ENCODE measurements around the gene TRIM14.

The TRIM14 gene

GRCh38 chr9:98040212-98040611 is 78.8 kb downstream of the TRIM14 start:
- no peaks in the 10 kb centered on the region for H3K36me3 ChIP-seq (ENCODE audit: insufficient read depth)
- H3K79me2 ChIP-seq (ENCODE audit: insufficient read depth, low read depth), result no peaks in the 10 kb centered on the region
- no peak overlapping the region for H3K4me2 ChIP-seq
- H3K4me1 ChIP-seq (ENCODE audit: low read depth, poor library complexity, severe bottlenecking), result peaks cover 6% of the 10 kb centered on the region
- H2AFZ ChIP-seq (ENCODE audit: low read depth), result no peak overlapping the region; the same call in 1 of the 2 replicates
- no peak overlapping the region for H3K27ac ChIP-seq
- no peak overlapping the region for H3K4me3 ChIP-seq (IDR thresholded peaks at IDR 0.05; ENCODE audit: insufficient read depth, low read depth, low read length)
- H3K9ac ChIP-seq, result no peak overlapping the region
- no peaks in the 10 kb centered on the region for H4K20me1 ChIP-seq (ENCODE audit: insufficient read depth)
- no peaks in the 10 kb centered on the region for H3K27me3 ChIP-seq (ENCODE audit: insufficient read depth, low read depth)
- TF ChIP-seq CTCF (conservative IDR thresholded peaks at IDR 0.05; ENCODE audit: low read depth, low read length), result no peak

- Histone ChIP-seq H3K9ac (no peak overlapping the region), H3K4me1 (ENCODE audit: low read depth, poor library complexity, severe bottlenecking) (no peaks in the 10 kb centered on the region), H3K4me3 (IDR thresholded peaks at IDR 0.05; ENCODE audit: insufficient read depth, low read depth, low read length) (no peak overlapping the region), H4K20me1 (ENCODE audit: insufficient read depth) (no peaks in the 10 kb centered on the region), H3K4me2 (no peak overlapping the region), H3K36me3 (ENCODE audit: insufficient read depth) (no peaks in the 10 kb centered on the region), H2AFZ (ENCODE audit: low read depth) (no peak overlapping the region), H3K79me2 (ENCODE audit: insufficient read depth, low read depth) (no peaks in the 10 kb centered on the region), H3K27me3 (ENCODE audit: insufficient read depth, low read depth) (no peaks in the 10 kb centered on the region), H3K27ac (no peak overlapping the region)
- TF ChIP-seq CTCF (conservative IDR thresholded peaks at IDR 0.05; ENCODE audit: low read depth, low read length), result no peak
These were observed 79.4 kb downstream of the TRIM14 start for GRCh38 chr9:98039607-98040017.

GRCh38 chr9:98038958-98039357 is 80.1 kb downstream of the TRIM14 start:
- no peak overlapping the region for H3K9ac ChIP-seq
- H3K4me2 ChIP-seq, result no peak overlapping the region

GRCh38 chr9:98037357-98037756 is 81.7 kb downstream of the TRIM14 start:
- Histone ChIP-seq H3K9ac (no peak overlapping the region), H2AFZ (ENCODE audit: low read depth) (no peak overlapping the region), H3K4me3 (IDR thresholded peaks at IDR 0.05; ENCODE audit: insufficient read depth, low read depth, low read length) (no peak overlapping the region), H3K36me3 (ENCODE audit: insufficient read depth) (no peaks in the 10 kb centered on the region), H3K27me3 (ENCODE audit: insufficient read depth, low read depth) (no peaks in the 10 kb centered on the region), H3K4me1 (ENCODE audit: low read depth, poor library complexity, severe bottlenecking) (no peaks in the 10 kb centered on the region), H3K79me2 (ENCODE audit: insufficient read depth, low read depth) (no peaks in the 10 kb centered on the region), H3K27ac (no peak overlapping the region), H3K4me2 (no peak overlapping the region), H4K20me1 (ENCODE audit: insufficient read depth) (no peaks in the 10 kb centered on the region)
- TF ChIP-seq CTCF (conservative IDR thresholded peaks at IDR 0.05; ENCODE audit: low read depth, low read length), result no peak

More at GRCh38 chr9:98038958-98039357, 80.1 kb downstream of the TRIM14 start:
- H3K27me3 ChIP-seq (ENCODE audit: insufficient read depth, low read depth), result no peaks in the 10 kb centered on the region
- H2AFZ ChIP-seq (ENCODE audit: low read depth), result no peak overlapping the region
- no peaks in the 10 kb centered on the region for H3K79me2 ChIP-seq (ENCODE audit: insufficient read depth, low read depth)
- H3K4me3 ChIP-seq (IDR thresholded peaks at IDR 0.05; ENCODE audit: insufficient read depth, low read depth, low read length), result no peak overlapping the region
- H4K20me1 ChIP-seq (ENCODE audit: insufficient read depth), result no peaks in the 10 kb centered on the region
- H3K36me3 ChIP-seq (ENCODE audit: insufficient read depth), result no peaks in the 10 kb centered on the region
- H3K4me1 ChIP-seq (ENCODE audit: low read depth, poor library complexity, severe bottlenecking), result no peaks in the 10 kb centered on the region
- no peak overlapping the region for H3K27ac ChIP-seq
- TF ChIP-seq CTCF (conservative IDR thresholded peaks at IDR 0.05; ENCODE audit: low read depth, low read length), result no peak
